MM.1S (cell line): ENCODE data around the gene NAA80.

ENCODE experiments used
- DNase-seq: peaks from one replicate; pipeline ENCODE4 v3.0.0-alpha.2; 2015
- H2AFZ ChIP-seq: fragments of 300-600 bp; sonication (generic); 2 replicates; pipeline ENCODE4 v1.6.0; 2016; ENCODE audit warnings: antibody characterized with exemption, low read length
- H3F3A ChIP-seq: fragments of 300-600 bp; sonication (generic); 2 replicates; pipeline ENCODE4 v1.6.1; 2016; ENCODE audit warnings: mild to moderate bottlenecking, antibody characterized with exemption, low read length, moderate library complexity, mixed read lengths; ENCODE audit not compliant: insufficient read depth
- H3K27ac ChIP-seq: fragments of 300-600 bp; sonication (generic); 2 replicates; pipeline ENCODE4 v1.5.1; 2016; ENCODE audit warnings: mild to moderate bottlenecking, low read length
- H3K27me3 ChIP-seq: fragments of 300-600 bp; sonication (generic); replicated peaks from 2 replicates; pipeline ENCODE4 v1.6.0; 2016; ENCODE audit warnings: low read length; ENCODE audit not compliant: insufficient read depth
- H3K36me3 ChIP-seq: fragments of 300-600 bp; sonication (generic); replicated peaks from 2 replicates; pipeline ENCODE4 v1.6.1; 2016; ENCODE audit warnings: mild to moderate bottlenecking, low read length, mixed read lengths; ENCODE audit not compliant: insufficient read depth
- H3K4me1 ChIP-seq: fragments of 300-600 bp; sonication (generic); 2 replicates; pipeline ENCODE4 v1.6.1; 2016; ENCODE audit warnings: low read length, mixed read lengths
- H3K4me2 ChIP-seq: fragments of 300-600 bp; sonication (generic); 2 replicates; pipeline ENCODE4 v1.6.0; 2016; ENCODE audit warnings: low read depth, low read length
- H3K4me3 ChIP-seq: fragments of 300-600 bp; sonication (generic); 2 replicates; pipeline ENCODE4 v1.5.1; 2016; ENCODE audit warnings: low read length, mixed read lengths
- H3K79me2 ChIP-seq: fragments of 300-600 bp; sonication (generic); 2 replicates; pipeline ENCODE4 v1.6.1; 2016; ENCODE audit warnings: mixed run types, low read length, mixed read lengths
- H3K9ac ChIP-seq: fragments of 300-600 bp; sonication (generic); 2 replicates; pipeline ENCODE4 v1.6.1; 2016; ENCODE audit warnings: low read length, mixed read lengths
- H3K9me2 ChIP-seq: fragments of 300-600 bp; sonication (generic); replicated peaks from 2 replicates; pipeline ENCODE4 v1.6.1; 2016; ENCODE audit warnings: mild to moderate bottlenecking, low read length, mixed read lengths; ENCODE audit not compliant: insufficient read depth
- H3K9me3 ChIP-seq: fragments of 300-600 bp; sonication (generic); replicated peaks from 2 replicates; pipeline ENCODE4 v1.6.1; 2016; ENCODE audit warnings: mild to moderate bottlenecking, low read length, mixed read lengths; ENCODE audit not compliant: insufficient read depth
- H4K20me1 ChIP-seq: fragments of 300-600 bp; sonication (generic); 2 replicates; pipeline ENCODE4 v1.6.1; 2016; ENCODE audit warnings: mild to moderate bottlenecking, low read length, moderate library complexity, mixed read lengths; ENCODE audit not compliant: insufficient read depth
- CTCF ChIP-seq: fragments of 300-600 bp; sonication (generic); IDR thresholded peaks from 2 replicates; pipeline ENCODE4 v1.5.1; 2016; ENCODE audit warnings: antibody characterized with exemption, low read length, mixed read lengths
- EZH2 ChIP-seq: fragments of 300-600 bp; sonication (generic); optimal IDR thresholded peaks from 2 replicates; pipeline ENCODE3; 2017; ENCODE audit warnings: low read depth, mild to moderate bottlenecking, antibody characterized with exemption, low read length, mixed read lengths
- EZH2phosphoT487 ChIP-seq: fragments of 300-600 bp; sonication (generic); IDR thresholded peaks from 2 replicates; pipeline ENCODE4 v1.6.1; 2018; ENCODE audit warnings: antibody characterized with exemption, low read length

Gene NAA80

DNA sequence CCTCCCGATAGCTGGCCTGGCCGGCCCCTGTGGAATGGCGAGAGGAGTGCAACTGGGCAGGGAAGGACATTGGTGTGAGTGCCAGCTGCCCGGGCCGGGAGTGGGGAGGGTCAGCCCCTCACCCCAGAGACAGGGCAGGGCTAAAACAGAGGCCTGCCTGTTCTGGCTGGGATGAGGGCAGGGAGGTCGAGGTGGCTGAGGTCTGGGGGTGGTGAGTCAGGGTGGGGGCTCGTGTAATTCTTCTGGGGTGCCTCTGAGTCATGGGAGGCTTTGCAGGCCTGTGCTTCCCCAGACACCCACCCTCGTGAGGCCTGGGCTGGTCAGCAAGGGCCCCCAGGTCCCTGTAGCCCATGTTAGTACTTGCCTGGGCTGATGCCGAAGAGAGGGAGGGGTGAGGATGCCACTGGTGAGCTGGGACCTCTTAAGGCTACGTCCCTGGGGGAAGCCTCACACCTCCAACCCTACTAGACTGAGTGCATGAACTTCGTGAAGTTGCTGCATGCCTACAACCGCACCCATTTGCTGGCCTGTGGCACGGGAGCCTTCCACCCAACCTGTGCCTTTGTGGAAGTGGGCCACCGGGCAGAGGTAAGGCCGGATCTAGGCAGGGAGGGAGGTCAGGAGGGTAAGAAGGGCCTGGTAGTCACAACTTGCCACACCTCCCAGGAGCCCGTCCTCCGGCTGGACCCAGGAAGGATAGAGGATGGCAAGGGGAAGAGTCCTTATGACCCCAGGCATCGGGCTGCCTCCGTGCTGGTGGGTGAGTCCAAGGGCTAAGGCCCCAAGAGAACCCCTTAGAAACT lies 28.6 kb downstream of the NAA80 start:
- no peaks in the 10 kb centered on the region for H3K79me2 ChIP-seq
- no peak for DNase-seq
- H3K27ac ChIP-seq = no peak overlapping the region
- H3F3A ChIP-seq = no peaks in the 10 kb centered on the region
- H3K9me2 ChIP-seq = no peaks in the 10 kb centered on the region
- no peaks in the 10 kb centered on the region for H3K9me3 ChIP-seq
- no peak for TF ChIP-seq CTCF
- TF ChIP-seq EZH2phosphoT487 = no peak
- TF ChIP-seq EZH2 = no peak
- H3K9ac ChIP-seq = no peak overlapping the region
- peaks cover 91% of the 10 kb centered on the region for H3K27me3 ChIP-seq
- peaks cover 13% of the 10 kb centered on the region; the same call in 1 of the 2 replicates for H3K4me1 ChIP-seq
- H3K36me3 ChIP-seq = no peaks in the 10 kb centered on the region
- no peak overlapping the region for H3K4me2 ChIP-seq
- H3K4me3 ChIP-seq = no peak overlapping the region
- H4K20me1 ChIP-seq = no peaks in the 10 kb centered on the region
- H2AFZ ChIP-seq = no peak overlapping the region

DNA sequence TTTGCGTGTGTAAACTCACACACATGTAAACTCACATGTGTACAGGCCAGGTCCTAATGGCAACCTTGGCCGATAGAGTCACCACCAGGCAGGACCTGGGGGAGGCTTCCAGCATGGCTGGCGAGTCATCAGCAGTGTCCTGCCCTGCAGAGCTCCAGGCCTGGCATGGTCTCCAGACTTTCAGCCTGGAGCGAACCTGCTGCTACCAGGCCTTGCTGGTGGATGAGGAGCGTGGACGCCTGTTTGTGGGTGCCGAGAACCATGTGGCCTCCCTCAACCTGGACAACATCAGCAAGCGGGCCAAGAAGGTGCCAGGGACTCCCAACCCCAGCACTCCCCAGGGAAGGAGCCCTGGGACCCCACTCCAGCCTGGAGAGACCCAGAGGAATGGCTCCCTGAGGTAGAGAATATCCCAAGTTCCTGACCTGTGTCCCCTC lies 29.2 kb downstream of the NAA80 start:
- H3K4me3 ChIP-seq = no peak overlapping the region
- no peak overlapping the region for H3K27ac ChIP-seq
- no peaks in the 10 kb centered on the region for H3K9me3 ChIP-seq
- H3F3A ChIP-seq = no peaks in the 10 kb centered on the region
- no peaks in the 10 kb centered on the region for H3K9me2 ChIP-seq
- H3K36me3 ChIP-seq = no peaks in the 10 kb centered on the region
- no peak overlapping the region for H2AFZ ChIP-seq
- peaks cover 90% of the 10 kb centered on the region for H3K27me3 ChIP-seq
- H3K4me2 ChIP-seq = no peak overlapping the region
- TF ChIP-seq EZH2 = no peak
- TF ChIP-seq CTCF = no peak
- no peak for TF ChIP-seq EZH2phosphoT487
- DNase-seq = no peak
- no peaks in the 10 kb centered on the region for H3K79me2 ChIP-seq
- peaks cover 13% of the 10 kb centered on the region; the same call in 1 of the 2 replicates for H3K4me1 ChIP-seq
- H4K20me1 ChIP-seq = no peaks in the 10 kb centered on the region
- no peak overlapping the region for H3K9ac ChIP-seq

DNA sequence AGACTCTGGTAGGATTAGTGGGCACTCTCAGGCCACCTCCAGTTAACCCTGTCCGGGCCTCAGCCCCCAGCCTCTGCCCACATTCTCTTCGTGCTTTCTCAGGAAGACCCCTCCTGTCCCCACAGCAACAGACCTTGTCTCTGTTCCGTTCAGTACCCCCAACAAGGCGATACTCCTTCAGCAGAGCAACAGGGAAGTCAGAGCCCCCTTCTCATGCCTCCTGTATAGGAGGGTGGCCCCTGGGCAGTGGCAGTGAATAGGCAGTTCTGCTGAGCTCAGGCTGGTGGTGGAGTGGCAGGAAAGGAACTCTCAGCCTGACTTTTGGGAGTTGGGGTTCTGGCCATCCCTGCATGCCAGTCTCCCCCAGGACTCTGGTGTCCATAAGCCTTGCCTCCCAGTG lies 29.7 kb downstream of the NAA80 start:
- Histone ChIP-seq H3K36me3 (no peaks in the 10 kb centered on the region), H3K9ac (no peak overlapping the region), H3K27ac (no peak overlapping the region), H3K27me3 (peaks cover 85% of the 10 kb centered on the region), H3F3A (no peaks in the 10 kb centered on the region), H3K79me2 (no peaks in the 10 kb centered on the region), H3K9me2 (no peaks in the 10 kb centered on the region), H4K20me1 (no peaks in the 10 kb centered on the region), H2AFZ (no peak overlapping the region), H3K4me3 (no peak overlapping the region), H3K4me1 (peaks cover 11% of the 10 kb centered on the region; the same call in 1 of the 2 replicates), H3K9me3 (no peaks in the 10 kb centered on the region), H3K4me2 (no peak overlapping the region)
- TF ChIP-seq CTCF (no peak), EZH2phosphoT487 (no peak), EZH2 (no peak)
- no peak for DNase-seq
